C4-2B (cell line): ENCODE measurements around the gene ATP2B2.

ENCODE experiments used
- H3K27ac ChIP-seq: fragments of 450-650 bp; 2 replicates; pipeline ENCODE4 v1.5.1; 2017
- CTCF ChIP-seq: fragments of 450-650 bp; conservative IDR thresholded peaks from 2 replicates; pipeline ENCODE4 v1.5.1; 2017; ENCODE audit warnings: mild to moderate bottlenecking
- ZFX ChIP-seq: fragments of 450-650 bp; IDR thresholded peaks from 2 replicates; pipeline ENCODE4 v1.6.1; 2017

The ATP2B2 gene

GRCh38 chr3:10434938-10435336, 70.4 kb downstream of the ATP2B2 start:
- no peak overlapping the region for H3K27ac ChIP-seq
- TF ChIP-seq ZFX (no peak), CTCF (no peak)

- H3K27ac ChIP-seq = no peak overlapping the region
Measured at GRCh38 chr3:10434144-10434937, 71.0 kb downstream of the ATP2B2 start.

GRCh38 chr3:10432931-10433330, 72.5 kb downstream of the ATP2B2 start:
- H3K27ac ChIP-seq = no peak overlapping the region
- TF ChIP-seq CTCF = no peak
- no peak for TF ChIP-seq ZFX

More at GRCh38 chr3:10434144-10434937, 71.0 kb downstream of the ATP2B2 start:
- TF ChIP-seq CTCF (no peak), ZFX (no peak)

GRCh38 chr3:10432156-10432845, 73.1 kb downstream of the ATP2B2 start:
- no peak overlapping the region for H3K27ac ChIP-seq
- TF ChIP-seq ZFX = no peak
- TF ChIP-seq CTCF = no peak

GRCh38 chr3:10430805-10431204, 74.6 kb downstream of the ATP2B2 start:
- H3K27ac ChIP-seq = no peak overlapping the region
- TF ChIP-seq CTCF = no peak
- no peak for TF ChIP-seq ZFX

- TF ChIP-seq ZFX (no peak), CTCF (no peak)
- H3K27ac ChIP-seq = no peak overlapping the region
Measured at GRCh38 chr3:10428406-10429091, 76.8 kb downstream of the ATP2B2 start.
